RWPE2 (cell line): ENCODE results near the gene ZBTB48.
"Not testable (repeated sequence)": the region's sequence is repeated elsewhere in the genome, so short reads cannot be mapped to it uniquely, and the experiment has no call there.

Experiments
- ATAC-seq: fragments of 200-7000 bp; cut with Tn5 transposase; 3 replicates; pipeline ENCODE4 v1.9.1; 2021; ENCODE audit warnings: low read depth
- DNase-seq: peaks from one replicate; pipeline ENCODE4 v3.0.0-alpha.2; 2020; ENCODE audit warnings: low spot score
- H3K27ac ChIP-seq: fragments of 450-650 bp; 2 replicates; pipeline ENCODE4 v1.5.1; 2017; ENCODE audit warnings: mild to moderate bottlenecking; ENCODE audit not compliant: poor library complexity, severe bottlenecking
- H3K27me3 ChIP-seq: fragments of 250-450 bp; sonication (Bioruptor Pico); 2 replicates; pipeline ENCODE4 v1.5.1; 2021; ENCODE audit warnings: mild to moderate bottlenecking, moderate library complexity; ENCODE audit not compliant: insufficient read depth, poor library complexity, severe bottlenecking
- H3K36me3 ChIP-seq: fragments of 250-450 bp; sonication (Bioruptor Pico); 2 replicates; pipeline ENCODE4 v1.5.1; 2020; ENCODE audit warnings: low read depth, mild to moderate bottlenecking, moderate library complexity
- H3K4me1 ChIP-seq: fragments of 250-450 bp; sonication (Bioruptor Pico); 2 replicates; pipeline ENCODE4 v1.5.1; 2021; ENCODE audit warnings: mild to moderate bottlenecking, moderate library complexity; ENCODE audit not compliant: insufficient read depth, poor library complexity, severe bottlenecking
- H3K4me3 ChIP-seq: fragments of 250-450 bp; sonication (Bioruptor Pico); 2 replicates; pipeline ENCODE4 v1.5.1; 2021; ENCODE audit warnings: mild to moderate bottlenecking, moderate library complexity; ENCODE audit not compliant: severe bottlenecking
- H3K9me3 ChIP-seq: fragments of 250-450 bp; sonication (Bioruptor Pico); 2 replicates; pipeline ENCODE4 v1.5.1; 2021; ENCODE audit warnings: mild to moderate bottlenecking, moderate library complexity; ENCODE audit not compliant: severe bottlenecking
- CTCF ChIP-seq: fragments of 450-650 bp; IDR thresholded peaks from one replicate; pipeline ENCODE4 v1.5.1; 2017; ENCODE audit warnings: mild to moderate bottlenecking, moderate library complexity; ENCODE audit not compliant: poor library complexity, severe bottlenecking

Gene ZBTB48

GRCh38 chr1:6547301-6547700 is 32.5 kb upstream of the ZBTB48 start:
- H3K9me3 ChIP-seq, result no peaks in the 10 kb centered on the region
- H3K4me1 ChIP-seq, result peaks cover 21% of the 10 kb centered on the region
- H3K36me3 ChIP-seq, result peaks cover 87% of the 10 kb centered on the region
- H3K27me3 ChIP-seq, result no peaks in the 10 kb centered on the region
- DNase-seq (no peak), ATAC-seq (peak; percentile 32; the same call in 1 of the 3 replicates)
- H3K27ac ChIP-seq, result peak overlapping the region; percentile 79
- no peak overlapping the region for H3K4me3 ChIP-seq
- peak; percentile 13 for TF ChIP-seq CTCF

GRCh38 chr1:6554031-6554906 is 25.5 kb upstream of the ZBTB48 start, which contains the start of gene NOL9:
Gene NOL9, minus strand, starts transcription at chr1:6554513. Its CDS starts 11 bp downstream, at chr1:6554502.
- DNase-seq, result peak; percentile 87
- peak; percentile 94 for ATAC-seq
- Histone ChIP-seq H3K36me3 (peaks cover 31% of the 10 kb centered on the region), H3K9me3 (no peaks in the 10 kb centered on the region), H3K27ac (peak within 1 kb of the TSS; percentile 42), H3K4me3 (peak within 1 kb of the TSS; percentile 71), H3K27me3 (no peaks in the 10 kb centered on the region), H3K4me1 (peaks cover 6% of the 10 kb centered on the region)
- TF ChIP-seq CTCF, result peak; percentile 96

- Histone ChIP-seq H3K27ac (peak within 1 kb of the TSS; percentile 42), H3K27me3 (no peaks in the 10 kb centered on the region), H3K4me1 (peaks cover 6% of the 10 kb centered on the region), H3K9me3 (no peaks in the 10 kb centered on the region), H3K36me3 (peaks cover 22% of the 10 kb centered on the region), H3K4me3 (peak within 1 kb of the TSS; percentile 71)
- no peak for TF ChIP-seq CTCF
- no peak for DNase-seq
- no peak for ATAC-seq
Observed at GRCh38 chr1:6554907-6555778, 24.7 kb upstream of the ZBTB48 start, which contains the start of gene TAS1R1. Gene TAS1R1, plus strand, starts transcription at chr1:6555307. Its CDS starts 67 bp downstream, at chr1:6555374.

GRCh38 chr1:6557597-6557996 is 22.2 kb upstream of the ZBTB48 start:
- no peak overlapping the region for H3K4me3 ChIP-seq
- H3K9me3 ChIP-seq, result no peaks in the 10 kb centered on the region
- peaks cover 5% of the 10 kb centered on the region for H3K4me1 ChIP-seq
- H3K36me3 ChIP-seq, result peaks cover under 1% of the 10 kb centered on the region; the same call in 1 of the 2 replicates
- DNase-seq (no peak), ATAC-seq (no peak)
- H3K27ac ChIP-seq, result no peak overlapping the region
- TF ChIP-seq CTCF, result no peak
- no peaks in the 10 kb centered on the region for H3K27me3 ChIP-seq

GRCh38 chr1:6559161-6559560 is 20.6 kb upstream of the ZBTB48 start:
- not testable (repeated sequence) for ATAC-seq, H3K27ac ChIP-seq, H3K4me3 ChIP-seq

More at GRCh38 chr1:6559161-6559560, 20.6 kb upstream of the ZBTB48 start:
- not testable (repeated sequence) for H3K36me3 ChIP-seq, DNase-seq, H3K4me1 ChIP-seq, H3K27me3 ChIP-seq, H3K9me3 ChIP-seq
